ENCODE measurements around the gene SLFN5. TPM values are rescaled to one million over a fixed set of nuclear protein-coding genes. Genes with fewer than 3 reads are reported as not detected.
A peak's percentile ranks its signal among the peaks of the same experiment; 100 is the strongest.

The SLFN5 gene
- total and polyA plus RNA-seq, 2 of the 13 experiments (the other 11 are each of a cell fraction or from before 2014, with no cell fraction given) = 0.25 to 0.35 TPM

DNA sequence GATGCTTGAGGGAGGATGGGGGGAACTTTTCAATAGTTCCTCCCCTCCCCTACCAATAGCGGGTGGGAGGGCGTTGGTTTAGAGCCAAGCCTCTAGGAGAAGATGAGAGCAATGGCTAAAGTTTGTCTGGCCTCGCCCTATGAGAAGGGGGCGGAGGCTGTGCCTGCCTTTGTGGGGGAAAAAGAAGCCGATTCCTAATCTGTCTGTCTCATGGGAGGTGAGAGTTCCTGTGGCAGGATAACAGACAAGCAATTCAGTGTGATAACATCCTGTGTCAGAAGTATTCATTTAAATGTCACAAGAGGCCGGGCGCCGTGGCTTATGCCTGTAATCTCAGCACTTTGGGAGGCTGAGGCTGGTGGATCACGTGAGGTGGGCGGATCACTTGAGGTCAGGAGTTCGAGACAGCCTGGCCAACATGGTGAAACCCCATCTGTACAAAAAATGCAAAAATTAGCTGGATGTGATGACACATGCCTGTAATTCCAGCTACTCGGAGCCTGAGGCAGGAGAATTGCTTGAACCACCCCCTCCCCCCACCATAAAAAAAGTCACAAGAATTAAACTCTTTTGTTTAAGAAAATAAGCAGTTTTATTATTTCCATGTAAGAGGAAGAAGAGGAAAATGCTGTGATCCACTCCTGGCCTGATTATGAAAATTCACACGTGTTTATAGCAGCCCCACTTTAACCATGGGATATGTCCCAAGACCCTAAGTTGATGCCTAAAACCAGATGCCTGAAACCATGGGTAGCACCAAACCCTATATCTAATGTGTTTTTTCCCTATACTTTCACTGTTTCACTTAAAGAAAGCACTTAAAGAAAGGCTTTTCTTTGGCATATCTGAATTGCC lies 1.7 kb downstream of the SLFN5 start:
- Histone ChIP-seq H3K4me2 (ENCODE audit: low read depth, low read length) (no peak overlapping the region), H3K4me1 (ENCODE audit: insufficient read depth, low read length) (peaks cover 9% of the 10 kb centered on the region), H3K9me3 (ENCODE audit: low read length) (no peaks in the 10 kb centered on the region), H3K27me3 (ENCODE audit: control insufficient read depth in 1 of 2, insufficient read depth in 2 of 2, low read length in 2 of 2) (peaks cover 0 to 12% of the 10 kb centered on the region in 2 experiments; a peak in 2 of 5 replicates), H4K20me1 (ENCODE audit: insufficient read depth, low read length) (no peaks in the 10 kb centered on the region), H3K4me3 (replicated peaks in 1 of 3; ENCODE audit: insufficient read depth in 1 of 3, low read depth in 2 of 3, low read length in 3 of 3) (no peak overlapping the region), H3K27ac (ENCODE audit: extremely low read length, insufficient read depth, low read length) (no peak overlapping the region), H3K9ac (ENCODE audit: insufficient read depth, low read depth, low read length) (no peak overlapping the region), H2AFZ (ENCODE audit: low read length) (no peak overlapping the region), H3K79me2 (ENCODE audit: insufficient read depth, low read length) (no peaks in the 10 kb centered on the region), H3K36me3 (replicated peaks in 1 of 2; ENCODE audit: control insufficient read depth in 1 of 2, insufficient read depth in 2 of 2, low read length in 2 of 2) (no peaks in the 10 kb centered on the region)
- no TSS peak for BruUV-seq (replicated peaks)
- in situ Hi-C loops (cut with HindIII; ENCODE audit: extremely low pct_ligation_motif_present, low pct_unique_long_range_greater_than_20kb) (no loop called here), intact Hi-C loops (cut with micrococcal nuclease; ENCODE audit: unreplicated experiment) (no loop called here)
- DNase-seq (ENCODE audit: low spot score) (peak; percentile 6), FAIRE-seq (no peak), ATAC-seq (no peak)
- ChIA-PET CTCF (ENCODE audit: low intra/inter-chr PET ratio, low total read pairs) (no interaction called here), POLR2A (no interaction called here)
- WGBS (ENCODE audit: low lambda C conversion rate) = 19% methylated on average over 13 of the region's 13 CpGs
- TF ChIP-seq ARNTL (CRISPR knock-in tag; IDR thresholded peaks at IDR 0.05) = no peak
- no peak for TF ChIP-seq ARHGAP35 (CRISPR knock-in tag; IDR thresholded peaks at IDR 0.05; ENCODE audit: borderline replicate concordance)
- TF ChIP-seq, protein P1, sequence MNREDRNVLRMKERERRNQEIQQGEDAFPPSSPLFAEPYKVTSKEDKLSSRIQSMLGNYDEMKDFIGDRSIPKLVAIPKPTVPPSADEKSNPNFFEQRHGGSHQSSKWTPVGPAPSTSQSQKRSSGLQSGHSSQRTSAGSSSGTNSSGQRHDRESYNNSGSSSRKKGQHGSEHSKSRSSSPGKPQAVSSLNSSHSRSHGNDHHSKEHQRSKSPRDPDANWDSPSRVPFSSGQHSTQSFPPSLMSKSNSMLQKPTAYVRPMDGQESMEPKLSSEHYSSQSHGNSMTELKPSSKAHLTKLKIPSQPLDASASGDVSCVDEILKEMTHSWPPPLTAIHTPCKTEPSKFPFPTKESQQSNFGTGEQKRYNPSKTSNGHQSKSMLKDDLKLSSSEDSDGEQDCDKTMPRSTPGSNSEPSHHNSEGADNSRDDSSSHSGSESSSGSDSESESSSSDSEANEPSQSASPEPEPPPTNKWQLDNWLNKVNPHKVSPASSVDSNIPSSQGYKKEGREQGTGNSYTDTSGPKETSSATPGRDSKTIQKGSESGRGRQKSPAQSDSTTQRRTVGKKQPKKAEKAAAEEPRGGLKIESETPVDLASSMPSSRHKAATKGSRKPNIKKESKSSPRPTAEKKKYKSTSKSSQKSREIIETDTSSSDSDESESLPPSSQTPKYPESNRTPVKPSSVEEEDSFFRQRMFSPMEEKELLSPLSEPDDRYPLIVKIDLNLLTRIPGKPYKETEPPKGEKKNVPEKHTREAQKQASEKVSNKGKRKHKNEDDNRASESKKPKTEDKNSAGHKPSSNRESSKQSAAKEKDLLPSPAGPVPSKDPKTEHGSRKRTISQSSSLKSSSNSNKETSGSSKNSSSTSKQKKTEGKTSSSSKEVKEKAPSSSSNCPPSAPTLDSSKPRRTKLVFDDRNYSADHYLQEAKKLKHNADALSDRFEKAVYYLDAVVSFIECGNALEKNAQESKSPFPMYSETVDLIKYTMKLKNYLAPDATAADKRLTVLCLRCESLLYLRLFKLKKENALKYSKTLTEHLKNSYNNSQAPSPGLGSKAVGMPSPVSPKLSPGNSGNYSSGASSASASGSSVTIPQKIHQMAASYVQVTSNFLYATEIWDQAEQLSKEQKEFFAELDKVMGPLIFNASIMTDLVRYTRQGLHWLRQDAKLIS (CRISPR knock-in tag; IDR thresholded peaks at IDR 0.05) = no peak
- TF ChIP-seq, protein P2, sequence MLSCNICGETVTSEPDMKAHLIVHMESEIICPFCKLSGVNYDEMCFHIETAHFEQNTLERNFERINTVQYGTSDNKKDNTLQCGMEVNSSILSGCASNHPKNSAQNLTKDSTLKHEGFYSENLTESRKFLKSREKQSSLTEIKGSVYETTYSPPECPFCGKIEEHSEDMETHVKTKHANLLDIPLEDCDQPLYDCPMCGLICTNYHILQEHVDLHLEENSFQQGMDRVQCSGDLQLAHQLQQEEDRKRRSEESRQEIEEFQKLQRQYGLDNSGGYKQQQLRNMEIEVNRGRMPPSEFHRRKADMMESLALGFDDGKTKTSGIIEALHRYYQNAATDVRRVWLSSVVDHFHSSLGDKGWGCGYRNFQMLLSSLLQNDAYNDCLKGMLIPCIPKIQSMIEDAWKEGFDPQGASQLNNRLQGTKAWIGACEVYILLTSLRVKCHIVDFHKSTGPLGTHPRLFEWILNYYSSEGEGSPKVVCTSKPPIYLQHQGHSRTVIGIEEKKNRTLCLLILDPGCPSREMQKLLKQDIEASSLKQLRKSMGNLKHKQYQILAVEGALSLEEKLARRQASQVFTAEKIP (CRISPR knock-in tag; IDR thresholded peaks at IDR 0.05; ENCODE audit: borderline replicate concordance) = no peak
- TF ChIP-seq ZNF543 (CRISPR knock-in tag; IDR thresholded peaks at IDR 0.05) = no peak
- no peak for TF ChIP-seq CHCHD3 (CRISPR knock-in tag; IDR thresholded peaks at IDR 0.05)
- no peak for TF ChIP-seq AGO1 (IDR thresholded peaks at IDR 0.05; ENCODE audit: low read depth, low read length, poor library complexity, severe bottlenecking)
- TF ChIP-seq ZNF660 (CRISPR knock-in tag; IDR thresholded peaks at IDR 0.05; ENCODE audit: borderline replicate concordance, low read depth) = no peak
- no peak for TF ChIP-seq ZNF331 (CRISPR knock-in tag; IDR thresholded peaks at IDR 0.05)
- TF ChIP-seq ZNF761 (CRISPR knock-in tag; conservative IDR thresholded peaks at IDR 0.05) = no peak
- TF ChIP-seq, protein P3, sequence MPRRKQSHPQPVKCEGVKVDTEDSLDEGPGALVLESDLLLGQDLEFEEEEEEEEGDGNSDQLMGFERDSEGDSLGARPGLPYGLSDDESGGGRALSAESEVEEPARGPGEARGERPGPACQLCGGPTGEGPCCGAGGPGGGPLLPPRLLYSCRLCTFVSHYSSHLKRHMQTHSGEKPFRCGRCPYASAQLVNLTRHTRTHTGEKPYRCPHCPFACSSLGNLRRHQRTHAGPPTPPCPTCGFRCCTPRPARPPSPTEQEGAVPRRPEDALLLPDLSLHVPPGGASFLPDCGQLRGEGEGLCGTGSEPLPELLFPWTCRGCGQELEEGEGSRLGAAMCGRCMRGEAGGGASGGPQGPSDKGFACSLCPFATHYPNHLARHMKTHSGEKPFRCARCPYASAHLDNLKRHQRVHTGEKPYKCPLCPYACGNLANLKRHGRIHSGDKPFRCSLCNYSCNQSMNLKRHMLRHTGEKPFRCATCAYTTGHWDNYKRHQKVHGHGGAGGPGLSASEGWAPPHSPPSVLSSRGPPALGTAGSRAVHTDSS (CRISPR knock-in tag; conservative IDR thresholded peaks at IDR 0.05) = no peak
- no peak for TF ChIP-seq ZNF792 (CRISPR knock-in tag; IDR thresholded peaks at IDR 0.05)
- TF ChIP-seq, protein P4, sequence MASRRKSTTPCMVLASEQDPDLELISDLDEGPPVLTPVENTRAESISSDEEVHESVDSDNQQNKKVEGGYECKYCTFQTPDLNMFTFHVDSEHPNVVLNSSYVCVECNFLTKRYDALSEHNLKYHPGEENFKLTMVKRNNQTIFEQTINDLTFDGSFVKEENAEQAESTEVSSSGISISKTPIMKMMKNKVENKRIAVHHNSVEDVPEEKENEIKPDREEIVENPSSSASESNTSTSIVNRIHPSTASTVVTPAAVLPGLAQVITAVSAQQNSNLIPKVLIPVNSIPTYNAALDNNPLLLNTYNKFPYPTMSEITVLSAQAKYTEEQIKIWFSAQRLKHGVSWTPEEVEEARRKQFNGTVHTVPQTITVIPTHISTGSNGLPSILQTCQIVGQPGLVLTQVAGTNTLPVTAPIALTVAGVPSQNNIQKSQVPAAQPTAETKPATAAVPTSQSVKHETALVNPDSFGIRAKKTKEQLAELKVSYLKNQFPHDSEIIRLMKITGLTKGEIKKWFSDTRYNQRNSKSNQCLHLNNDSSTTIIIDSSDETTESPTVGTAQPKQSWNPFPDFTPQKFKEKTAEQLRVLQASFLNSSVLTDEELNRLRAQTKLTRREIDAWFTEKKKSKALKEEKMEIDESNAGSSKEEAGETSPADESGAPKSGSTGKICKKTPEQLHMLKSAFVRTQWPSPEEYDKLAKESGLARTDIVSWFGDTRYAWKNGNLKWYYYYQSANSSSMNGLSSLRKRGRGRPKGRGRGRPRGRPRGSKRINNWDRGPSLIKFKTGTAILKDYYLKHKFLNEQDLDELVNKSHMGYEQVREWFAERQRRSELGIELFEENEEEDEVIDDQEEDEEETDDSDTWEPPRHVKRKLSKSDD (CRISPR knock-in tag; IDR thresholded peaks at IDR 0.05; ENCODE audit: low read depth) = no peak
- no peak for TF ChIP-seq MBNL3 (CRISPR knock-in tag; conservative IDR thresholded peaks at IDR 0.05)
